Measurements from ENCODE around the gene ZNF319.

GRCh38 chr16:57993438-57993837, 7.0 kb downstream of the ZNF319 start:
- TF ChIP-seq, protein P1, sequence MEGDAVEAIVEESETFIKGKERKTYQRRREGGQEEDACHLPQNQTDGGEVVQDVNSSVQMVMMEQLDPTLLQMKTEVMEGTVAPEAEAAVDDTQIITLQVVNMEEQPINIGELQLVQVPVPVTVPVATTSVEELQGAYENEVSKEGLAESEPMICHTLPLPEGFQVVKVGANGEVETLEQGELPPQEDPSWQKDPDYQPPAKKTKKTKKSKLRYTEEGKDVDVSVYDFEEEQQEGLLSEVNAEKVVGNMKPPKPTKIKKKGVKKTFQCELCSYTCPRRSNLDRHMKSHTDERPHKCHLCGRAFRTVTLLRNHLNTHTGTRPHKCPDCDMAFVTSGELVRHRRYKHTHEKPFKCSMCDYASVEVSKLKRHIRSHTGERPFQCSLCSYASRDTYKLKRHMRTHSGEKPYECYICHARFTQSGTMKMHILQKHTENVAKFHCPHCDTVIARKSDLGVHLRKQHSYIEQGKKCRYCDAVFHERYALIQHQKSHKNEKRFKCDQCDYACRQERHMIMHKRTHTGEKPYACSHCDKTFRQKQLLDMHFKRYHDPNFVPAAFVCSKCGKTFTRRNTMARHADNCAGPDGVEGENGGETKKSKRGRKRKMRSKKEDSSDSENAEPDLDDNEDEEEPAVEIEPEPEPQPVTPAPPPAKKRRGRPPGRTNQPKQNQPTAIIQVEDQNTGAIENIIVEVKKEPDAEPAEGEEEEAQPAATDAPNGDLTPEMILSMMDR (optimal IDR thresholded peaks at IDR 0.05 in 1 of 3, IDR thresholded peaks at IDR 0.05 in 1 of 3, conservative IDR thresholded peaks at IDR 0.05 in 1 of 3; ENCODE audit: extremely low read depth in 1 of 3, insufficient read depth in 2 of 3, low read length in 3 of 3) = no peak
- no peak for TF ChIP-seq EZH2 (IDR thresholded peaks at IDR 0.05; ENCODE audit: low read length)

Data from keratinocyte (primary cell).